Measurements from ENCODE around the gene GTF2H3.

The GTF2H3 gene

GRCh38 chr12:123645380-123645779, 11.8 kb downstream of the GTF2H3 start:
- no peak for DNase-seq

GRCh38 chr12:123645878-123646277, 12.2 kb downstream of the GTF2H3 start:
- DNase-seq: no peak

GRCh38 chr12:123648401-123648800, 14.8 kb downstream of the GTF2H3 start:
- no peak for DNase-seq

- DNase-seq: no peak
Measured at GRCh38 chr12:123654129-123654701, 20.6 kb downstream of the GTF2H3 start.

- peak in 2 of 51 donors; percentile 1 to 6 for DNase-seq
Measured at GRCh38 chr12:123655420-123655819, 21.8 kb downstream of the GTF2H3 start.

GRCh38 chr12:123656392-123656791, 22.8 kb downstream of the GTF2H3 start:
- no peak for DNase-seq

- DNase-seq: no peak
Measured at GRCh38 chr12:123657211-123657610, 23.6 kb downstream of the GTF2H3 start.

GRCh38 chr12:123659996-123660727, 26.5 kb downstream of the GTF2H3 start:
- DNase-seq: no peak

- no peak for DNase-seq
Measured at GRCh38 chr12:123667771-123668170, 34.1 kb downstream of the GTF2H3 start.

GRCh38 chr12:123670882-123671728, 37.5 kb downstream of the GTF2H3 start, which contains the start of gene TCTN2:
Gene TCTN2, plus strand, starts transcription at chr12:123671113. Its CDS starts 128 bp downstream, at chr12:123671241.
- DNase-seq: peak; percentile 33 to 96 (median 87)

- peak in 2 of 51 donors; percentile 4 to 7 for DNase-seq
Measured at GRCh38 chr12:123671876-123672275, 38.2 kb downstream of the GTF2H3 start.

GRCh38 chr12:123675436-123675835, 41.8 kb downstream of the GTF2H3 start:
- no peak for DNase-seq

GRCh38 chr12:123676616-123677320, 43.1 kb downstream of the GTF2H3 start:
- DNase-seq: no peak

- DNase-seq: no peak
Measured at GRCh38 chr12:123678981-123679380, 45.4 kb downstream of the GTF2H3 start.

- no peak for DNase-seq
Measured at GRCh38 chr12:123681605-123682004, 48.0 kb downstream of the GTF2H3 start.

- DNase-seq: no peak
Measured at GRCh38 chr12:123683964-123684363, 50.3 kb downstream of the GTF2H3 start.

- no peak for DNase-seq
Measured at GRCh38 chr12:123686636-123687190, 53.1 kb downstream of the GTF2H3 start.

- DNase-seq: no peak
Measured at GRCh38 chr12:123690191-123690840, 56.7 kb downstream of the GTF2H3 start.

GRCh38 chr12:123696207-123696606, 62.6 kb downstream of the GTF2H3 start:
- DNase-seq: no peak

- no peak for DNase-seq
Measured at GRCh38 chr12:123696646-123697045, 63.0 kb downstream of the GTF2H3 start.

- DNase-seq: no peak
Measured at GRCh38 chr12:123705935-123706334, 72.3 kb downstream of the GTF2H3 start.

All from hypothalamus (tissue), 51 donors.